SK-N-MC (cell line): Measurements from ENCODE around the gene FHIP1A.

ENCODE experiments used
- EZH2 ChIP-seq: fragments of 200-600 bp; sonication (generic); IDR thresholded peaks from one replicate; pipeline ENCODE4 v1.6.1; 2017; ENCODE audit warnings: antibody characterized with exemption
- POLR2AphosphoS5 ChIP-seq: IDR thresholded peaks from 2 replicates; pipeline ENCODE4 v1.6.1; 2012; ENCODE audit warnings: mild to moderate bottlenecking, low read depth, low read length, borderline replicate concordance

GRCh38 chr4:151422854-151423253, 13.9 kb downstream of the FHIP1A start:
- TF ChIP-seq EZH2 (no peak), POLR2AphosphoS5 (no peak)
